Left lung (tissue), 10 donors: ENCODE measurements around the gene PHF3. TPM values are rescaled to one million over a fixed set of nuclear protein-coding genes. Genes with fewer than 3 reads are reported as not detected.

Source experiments
- ATAC-seq: fragments of 200-7000 bp; cut with Tn5 transposase; one replicate; pipeline ENCODE4 v1.9.1; 2020; ENCODE audit warnings: moderate library complexity
- DNase-seq, 4 donors: peaks; one replicate each; pipeline ENCODE4 v3.0.0-alpha.2; 2013 to 2020
- H3K27ac ChIP-seq, 2 donors: fragments of 200-600 bp; sonication (generic) in 1 of 2; one replicate each; pipeline versions ENCODE4 v1.5.0 to v1.8.0; 2020 to 2021
- H3K27me3 ChIP-seq, 2 donors: fragments of 200-600 bp; sonication (generic) in 1 of 2; one replicate each; pipeline versions ENCODE4 v1.5.0 to v1.8.0; 2020 to 2021
- H3K36me3 ChIP-seq, 2 donors: fragments of 200-600 bp; sonication (generic) in 1 of 2; one replicate each; pipeline versions ENCODE4 v1.5.0 to v1.8.0; 2020 to 2021
- H3K4me1 ChIP-seq, 2 donors: fragments of 200-600 bp; one replicate each; pipeline ENCODE4 v1.8.0; 2021
- H3K4me3 ChIP-seq, 2 donors: fragments of 200-600 bp; sonication (generic) in 1 of 2; one replicate each; pipeline versions ENCODE4 v1.5.0 to v1.8.0; 2020 to 2021; ENCODE audit warnings: mild to moderate bottlenecking in 1 of 2
- H3K9me3 ChIP-seq, 2 donors: fragments of 200-600 bp; sonication (generic) in 1 of 2; one replicate each; pipeline versions ENCODE4 v1.5.0 to v1.8.0; 2020 to 2021
- CTCF ChIP-seq, 2 donors: fragments of 200-600 bp; sonication (generic) in 1 of 2; IDR thresholded peaks; one replicate each; pipeline versions ENCODE4 v1.5.0 to v1.8.0; 2021; ENCODE audit warnings: antibody characterized with exemption in 2 of 2
- intact Hi-C, 2 donors: fragments of 100-400 bp; cut with DNase I; formaldehyde crosslinking; loops; one replicate each; pipeline versions ENCODE4 v1.11.2 to v1.14.2; 2022
- polyA plus RNA-seq, 6 donors: library from polyadenylated mRNA; unstranded; fragments of 120-200 nt; gene quantifications; one replicate each; pipeline ENCODE4 v1.2.1, GENCODE V29; 2013; ENCODE audit not compliant: insufficient read length in 6 of 6
- total RNA-seq, 2 donors: library from RNA; stranded (reverse); fragmentation: NEBNext Ultra II Directional; extraction: Animal tissue kit (Norgen Biotek cat#: 25700); gene quantifications; one replicate each; pipeline ENCODE4 v1.2.1, GENCODE V29; 2021
- donor health status: DM: no; HTN: yes; CAD: no.
- donor health status: DM: no; HTN: no; CAD: no.

PHF3 gene
- total and polyA plus RNA-seq, 8 donors: 44.5 to 76.4 (median 66.2) TPM

GRCh38 chr6:63713332-63713731 lies 77.7 kb downstream of the PHF3 start:
- intact Hi-C loops: no loop called here
- DNase-seq (no peak), ATAC-seq (no peak)
- Histone ChIP-seq H3K27ac (no peak overlapping the region), H3K36me3 (peaks cover 0 to 52% of the 10 kb centered on the region in 2 donors), H3K9me3 (no peaks in the 10 kb centered on the region), H3K4me3 (no peak overlapping the region), H3K27me3 (no peaks in the 10 kb centered on the region), H3K4me1 (no peaks in the 10 kb centered on the region)
- TF ChIP-seq CTCF (IDR thresholded peaks at IDR 0.05): no peak

GRCh38 chr6:63714091-63714490 lies 78.5 kb downstream of the PHF3 start:
- peaks cover 0 to 44% of the 10 kb centered on the region in 2 donors for H3K36me3 ChIP-seq
- H3K4me1 ChIP-seq: no peaks in the 10 kb centered on the region
- no peak for TF ChIP-seq CTCF (IDR thresholded peaks at IDR 0.05)
- H3K4me3 ChIP-seq: no peak overlapping the region
- ATAC-seq: no peak
- no peak for DNase-seq
- intact Hi-C loops: no loop called here
- no peaks in the 10 kb centered on the region for H3K27me3 ChIP-seq
- H3K9me3 ChIP-seq: no peaks in the 10 kb centered on the region
- no peak overlapping the region for H3K27ac ChIP-seq

- TF ChIP-seq CTCF (IDR thresholded peaks at IDR 0.05): no peak
- no peak overlapping the region for H3K27ac ChIP-seq
- no peak overlapping the region for H3K4me3 ChIP-seq
- H3K4me1 ChIP-seq: no peaks in the 10 kb centered on the region
- H3K9me3 ChIP-seq: no peaks in the 10 kb centered on the region
- H3K27me3 ChIP-seq: no peaks in the 10 kb centered on the region
- DNase-seq: no peak
- intact Hi-C loops: no loop called here
- H3K36me3 ChIP-seq: peaks cover 0 to 23% of the 10 kb centered on the region in 2 donors
- no peak for ATAC-seq
Measured at GRCh38 chr6:63716169-63716568, 80.6 kb downstream of the PHF3 start.

GRCh38 chr6:63721181-63721580 lies 85.6 kb downstream of the PHF3 start:
- H3K27me3 ChIP-seq: no peaks in the 10 kb centered on the region
- no peak for TF ChIP-seq CTCF (IDR thresholded peaks at IDR 0.05)
- DNase-seq (no peak), ATAC-seq (no peak)
- H3K27ac ChIP-seq: no peak overlapping the region
- H3K9me3 ChIP-seq: no peaks in the 10 kb centered on the region
- no peak overlapping the region for H3K4me3 ChIP-seq
- no peaks in the 10 kb centered on the region for H3K36me3 ChIP-seq
- no peaks in the 10 kb centered on the region for H3K4me1 ChIP-seq
- intact Hi-C loops: no loop called here

- H3K9me3 ChIP-seq: no peaks in the 10 kb centered on the region
- H3K36me3 ChIP-seq: no peaks in the 10 kb centered on the region
- no peaks in the 10 kb centered on the region for H3K27me3 ChIP-seq
- no peak for DNase-seq
- ATAC-seq: no peak
- no peak overlapping the region for H3K27ac ChIP-seq
- TF ChIP-seq CTCF (IDR thresholded peaks at IDR 0.05): no peak
- intact Hi-C loops: no loop called here
- H3K4me1 ChIP-seq: no peaks in the 10 kb centered on the region
- H3K4me3 ChIP-seq: no peak overlapping the region
Measured at GRCh38 chr6:63724721-63725120, 89.1 kb downstream of the PHF3 start.
